Measurements from ENCODE around the gene LRGUK.

DNA sequence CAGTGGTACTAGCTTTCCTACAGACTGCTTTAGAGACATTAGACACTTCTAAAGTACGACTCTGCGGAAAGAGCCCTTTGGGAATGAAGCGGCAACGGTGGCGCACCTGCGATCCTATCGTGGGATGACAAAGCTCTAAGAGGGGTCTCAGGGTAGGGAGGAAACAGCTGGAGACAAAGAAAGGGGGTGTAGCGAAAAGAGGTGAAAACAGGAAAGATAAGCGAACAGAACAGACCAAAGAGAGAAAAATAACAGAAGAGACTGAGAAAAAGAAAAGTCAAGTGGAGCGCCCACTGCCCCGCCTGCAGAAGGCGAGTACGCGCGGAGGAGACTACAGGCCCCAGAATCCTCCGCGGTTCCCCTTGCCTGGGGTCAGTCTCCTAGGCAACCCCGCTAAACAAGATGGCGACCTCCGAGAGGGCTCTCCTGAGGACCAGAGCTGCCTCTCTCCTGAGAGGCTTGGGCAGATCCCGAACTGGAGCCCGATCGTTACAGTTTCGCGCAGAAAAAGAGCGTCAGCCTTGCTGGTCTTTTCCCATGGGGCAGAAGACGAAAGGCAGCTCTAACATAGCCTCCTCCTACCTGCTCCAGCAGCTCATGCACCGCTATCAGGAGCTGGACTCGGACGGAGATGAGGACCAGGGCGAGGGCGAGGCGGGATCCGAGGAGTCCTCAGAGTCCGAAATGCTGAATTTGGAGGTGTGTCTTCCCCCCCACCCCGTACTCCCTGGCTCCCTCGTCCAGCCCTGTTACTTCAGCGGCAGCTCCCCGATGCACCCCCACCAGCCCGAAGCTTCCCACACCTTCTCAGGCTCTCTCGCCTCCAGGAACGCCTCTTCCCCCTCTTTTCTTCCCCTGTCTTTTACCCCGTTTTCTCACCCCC is at the start of gene LRGUK:
- TF ChIP-seq, protein P1, sequence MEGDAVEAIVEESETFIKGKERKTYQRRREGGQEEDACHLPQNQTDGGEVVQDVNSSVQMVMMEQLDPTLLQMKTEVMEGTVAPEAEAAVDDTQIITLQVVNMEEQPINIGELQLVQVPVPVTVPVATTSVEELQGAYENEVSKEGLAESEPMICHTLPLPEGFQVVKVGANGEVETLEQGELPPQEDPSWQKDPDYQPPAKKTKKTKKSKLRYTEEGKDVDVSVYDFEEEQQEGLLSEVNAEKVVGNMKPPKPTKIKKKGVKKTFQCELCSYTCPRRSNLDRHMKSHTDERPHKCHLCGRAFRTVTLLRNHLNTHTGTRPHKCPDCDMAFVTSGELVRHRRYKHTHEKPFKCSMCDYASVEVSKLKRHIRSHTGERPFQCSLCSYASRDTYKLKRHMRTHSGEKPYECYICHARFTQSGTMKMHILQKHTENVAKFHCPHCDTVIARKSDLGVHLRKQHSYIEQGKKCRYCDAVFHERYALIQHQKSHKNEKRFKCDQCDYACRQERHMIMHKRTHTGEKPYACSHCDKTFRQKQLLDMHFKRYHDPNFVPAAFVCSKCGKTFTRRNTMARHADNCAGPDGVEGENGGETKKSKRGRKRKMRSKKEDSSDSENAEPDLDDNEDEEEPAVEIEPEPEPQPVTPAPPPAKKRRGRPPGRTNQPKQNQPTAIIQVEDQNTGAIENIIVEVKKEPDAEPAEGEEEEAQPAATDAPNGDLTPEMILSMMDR (conservative IDR thresholded peaks at IDR 0.05; ENCODE audit: low read depth, low read length) = no peak
- TF ChIP-seq BHLHE40 (IDR thresholded peaks at IDR 0.05; ENCODE audit: low read depth, low read length) = no peak
- no peak for TF ChIP-seq CEBPB (IDR thresholded peaks at IDR 0.05; ENCODE audit: low read depth, low read length)
- TF ChIP-seq, protein P2, sequence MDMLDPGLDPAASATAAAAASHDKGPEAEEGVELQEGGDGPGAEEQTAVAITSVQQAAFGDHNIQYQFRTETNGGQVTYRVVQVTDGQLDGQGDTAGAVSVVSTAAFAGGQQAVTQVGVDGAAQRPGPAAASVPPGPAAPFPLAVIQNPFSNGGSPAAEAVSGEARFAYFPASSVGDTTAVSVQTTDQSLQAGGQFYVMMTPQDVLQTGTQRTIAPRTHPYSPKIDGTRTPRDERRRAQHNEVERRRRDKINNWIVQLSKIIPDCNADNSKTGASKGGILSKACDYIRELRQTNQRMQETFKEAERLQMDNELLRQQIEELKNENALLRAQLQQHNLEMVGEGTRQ (IDR thresholded peaks at IDR 0.05; ENCODE audit: low read depth, low read length) = no peak
- no peak for TF ChIP-seq POLR2A (IDR thresholded peaks at IDR 0.05; ENCODE audit: low read depth, low read length)
- no peak for TF ChIP-seq RAD21 (IDR thresholded peaks at IDR 0.05; ENCODE audit: low read length)
- no peak for TF ChIP-seq MAFK (IDR thresholded peaks at IDR 0.05; ENCODE audit: low read depth, low read length)
- no peak for TF ChIP-seq SMC3 (IDR thresholded peaks at IDR 0.05; ENCODE audit: low read depth, low read length)
- no peak for TF ChIP-seq RCOR1 (IDR thresholded peaks at IDR 0.05; ENCODE audit: insufficient replicate concordance, low read length)
- TF ChIP-seq, protein P3, sequence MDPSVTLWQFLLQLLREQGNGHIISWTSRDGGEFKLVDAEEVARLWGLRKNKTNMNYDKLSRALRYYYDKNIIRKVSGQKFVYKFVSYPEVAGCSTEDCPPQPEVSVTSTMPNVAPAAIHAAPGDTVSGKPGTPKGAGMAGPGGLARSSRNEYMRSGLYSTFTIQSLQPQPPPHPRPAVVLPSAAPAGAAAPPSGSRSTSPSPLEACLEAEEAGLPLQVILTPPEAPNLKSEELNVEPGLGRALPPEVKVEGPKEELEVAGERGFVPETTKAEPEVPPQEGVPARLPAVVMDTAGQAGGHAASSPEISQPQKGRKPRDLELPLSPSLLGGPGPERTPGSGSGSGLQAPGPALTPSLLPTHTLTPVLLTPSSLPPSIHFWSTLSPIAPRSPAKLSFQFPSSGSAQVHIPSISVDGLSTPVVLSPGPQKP (IDR thresholded peaks at IDR 0.05; ENCODE audit: borderline replicate concordance, low read depth, low read length) = no peak
- TF ChIP-seq MXI1 (IDR thresholded peaks at IDR 0.05; ENCODE audit: borderline replicate concordance, low read depth, low read length) = no peak
- no peak for TF ChIP-seq MAZ (IDR thresholded peaks at IDR 0.05; ENCODE audit: borderline replicate concordance, low read depth, low read length)
- no peak for TF ChIP-seq FOS (IDR thresholded peaks at IDR 0.05; ENCODE audit: low read depth, low read length)
